Measurements from ENCODE around the gene OAS1.

Gene OAS1

DNA sequence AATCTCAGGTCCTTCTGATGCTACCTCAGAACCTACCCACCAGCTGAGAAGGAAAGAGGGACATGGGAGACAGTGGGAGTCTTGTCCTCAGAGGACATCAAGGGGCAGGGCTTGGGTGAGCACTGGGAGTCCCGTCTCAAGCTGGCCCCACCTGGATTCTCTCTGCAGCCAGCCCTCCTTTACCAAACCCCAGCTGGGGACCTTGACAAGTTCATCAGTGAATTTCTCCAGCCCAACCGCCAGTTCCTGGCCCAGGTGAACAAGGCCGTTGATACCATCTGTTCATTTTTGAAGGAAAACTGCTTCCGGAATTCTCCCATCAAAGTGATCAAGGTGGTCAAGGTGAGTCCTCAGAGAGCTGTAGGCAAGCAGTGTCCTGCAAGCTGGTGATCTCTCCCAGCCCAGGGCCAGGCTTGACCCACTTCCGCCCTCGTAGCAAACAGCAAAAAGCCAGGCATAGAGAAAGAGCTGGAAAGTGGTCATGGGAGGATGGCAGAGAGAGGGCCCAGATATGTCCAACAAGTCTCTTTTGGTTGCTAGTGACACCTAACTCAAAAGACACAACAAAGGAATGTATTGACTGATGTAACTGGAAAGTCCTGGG, 57.4 kb downstream of the OAS1 start:
- TF ChIP-seq CTCF (conservative IDR thresholded peaks at IDR 0.05; ENCODE audit: low read depth, low read length): no peak
- no peak for DNase-seq (ENCODE audit: low read depth)
- no peak overlapping the region for H3K4me3 ChIP-seq (ENCODE audit: low read depth, low read length)

- DNase-seq (ENCODE audit: low read depth): no peak
- no peak overlapping the region for H3K4me3 ChIP-seq (ENCODE audit: low read depth, low read length)
- TF ChIP-seq CTCF (conservative IDR thresholded peaks at IDR 0.05; ENCODE audit: low read depth, low read length): no peak
Measured at GRCh38 chr12:112964915-112965314, 58.2 kb downstream of the OAS1 start.

GRCh38 chr12:112965643-112966042, 58.9 kb downstream of the OAS1 start:
- DNase-seq (ENCODE audit: low read depth): no peak
- TF ChIP-seq CTCF (conservative IDR thresholded peaks at IDR 0.05; ENCODE audit: low read depth, low read length): no peak
- H3K4me3 ChIP-seq (ENCODE audit: low read depth, low read length): no peak overlapping the region

- TF ChIP-seq CTCF (conservative IDR thresholded peaks at IDR 0.05; ENCODE audit: low read depth, low read length): no peak
- DNase-seq (ENCODE audit: low read depth): no peak
Measured at GRCh38 chr12:112967306-112967705, 60.5 kb downstream of the OAS1 start.

DNA sequence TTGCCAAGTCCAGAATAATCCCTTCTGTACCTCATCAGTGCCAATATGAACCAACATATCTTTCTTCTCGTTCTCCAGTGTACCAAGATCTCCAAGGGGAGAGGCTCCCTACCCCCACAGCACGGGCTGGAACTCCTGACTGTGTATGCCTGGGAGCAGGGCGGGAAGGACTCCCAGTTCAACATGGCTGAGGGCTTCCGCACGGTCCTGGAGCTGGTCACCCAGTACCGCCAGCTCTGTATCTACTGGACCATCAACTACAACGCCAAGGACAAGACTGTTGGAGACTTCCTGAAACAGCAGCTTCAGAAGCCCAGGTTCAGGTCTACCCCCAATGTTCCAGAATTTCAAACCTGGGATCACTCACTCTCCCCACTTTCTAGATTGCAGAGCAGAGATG, 61.1 kb downstream of the OAS1 start:
- no peak overlapping the region for H3K4me3 ChIP-seq (ENCODE audit: low read depth, low read length)
- no peak for TF ChIP-seq CTCF (conservative IDR thresholded peaks at IDR 0.05; ENCODE audit: low read depth, low read length)
- no peak for DNase-seq (ENCODE audit: low read depth)

More at GRCh38 chr12:112967306-112967705, 60.5 kb downstream of the OAS1 start:
- H3K4me3 ChIP-seq (ENCODE audit: low read depth, low read length): no peak overlapping the region
